AG04450 (cell line): ENCODE measurements around the gene FADS1. TPM values are rescaled to one million over a fixed set of nuclear protein-coding genes. Genes with fewer than 3 reads are reported as not detected.

Experiments
- CTCF ChIA-PET: fragments of 300-600, 350-600 bp; formaldehyde crosslinking; extraction: SDS; loops from one replicate; lab custom pipeline; 2022; ENCODE audit warnings: antibody characterized with exemption, inconsistent platforms; lab: Charles Lee
- POLR2A ChIA-PET: fragments of 350-600 bp; formaldehyde crosslinking; extraction: SDS; loops from one replicate; lab custom pipeline; 2021; ENCODE audit warnings: antibody characterized with exemption, inconsistent platforms; lab: Yijun Ruan, JAX
- DNase-seq: peaks from one replicate; pipeline ENCODE4 v3.0.0-alpha.2; 2011; ENCODE audit warnings: low read depth, low spot score
- H3K27ac ChIP-seq: one replicate; pipeline ENCODE4 v1.5.1; 2012; ENCODE audit warnings: low read depth, low read length, control low read depth
- H3K27me3 ChIP-seq: one replicate; pipeline ENCODE4 v1.6.0; 2012; ENCODE audit warnings: low read length; ENCODE audit not compliant: control insufficient read depth, insufficient read depth
- H3K4me3 ChIP-seq: 2 replicates; pipeline ENCODE4 v1.5.1; 2011; ENCODE audit warnings: mild to moderate bottlenecking, low read depth, low read length, control low read depth
- H3K9me3 ChIP-seq: 2 replicates; pipeline ENCODE4 v1.5.1; 2012; ENCODE audit warnings: low read length; ENCODE audit not compliant: control insufficient read depth, insufficient read depth
- polyA plus RNA-seq: library from polyadenylated mRNA; depleted of rRNA; stranded (reverse); fragments of >200 nt; gene quantifications from 2 replicates; pipeline ENCODE4 v1.2.3, GENCODE V29; 2011
- TF ChIP-seq, protein P1 (sequence below): IDR thresholded peaks from 2 replicates; pipeline ENCODE4 v1.5.1; 2011; ENCODE audit warnings: low read depth, low read length, control low read depth, inconsistent platforms

Gene FADS1
- polyA plus RNA-seq, 1 experiment = 50.4 TPM

- ChIA-PET CTCF (interaction anchor here (0.5 to 6.2 kb wide), 50 partner anchors 9 to 787 kb away, joined by 3 to 168 read pairs (median 5); partner anchors contain the start of genes BEST1, FADS1 and FADS2), POLR2A (interaction anchor here (0.7 to 1.5 kb wide), 9 partner anchors 18 to 311 kb away, joined by 3 to 14 read pairs (median 4); partner anchors contain the start of genes FADS1 and FADS3)
- no peak overlapping the region for H3K27ac ChIP-seq
- H3K27me3 ChIP-seq = no peaks in the 10 kb centered on the region
- TF ChIP-seq, protein P1, sequence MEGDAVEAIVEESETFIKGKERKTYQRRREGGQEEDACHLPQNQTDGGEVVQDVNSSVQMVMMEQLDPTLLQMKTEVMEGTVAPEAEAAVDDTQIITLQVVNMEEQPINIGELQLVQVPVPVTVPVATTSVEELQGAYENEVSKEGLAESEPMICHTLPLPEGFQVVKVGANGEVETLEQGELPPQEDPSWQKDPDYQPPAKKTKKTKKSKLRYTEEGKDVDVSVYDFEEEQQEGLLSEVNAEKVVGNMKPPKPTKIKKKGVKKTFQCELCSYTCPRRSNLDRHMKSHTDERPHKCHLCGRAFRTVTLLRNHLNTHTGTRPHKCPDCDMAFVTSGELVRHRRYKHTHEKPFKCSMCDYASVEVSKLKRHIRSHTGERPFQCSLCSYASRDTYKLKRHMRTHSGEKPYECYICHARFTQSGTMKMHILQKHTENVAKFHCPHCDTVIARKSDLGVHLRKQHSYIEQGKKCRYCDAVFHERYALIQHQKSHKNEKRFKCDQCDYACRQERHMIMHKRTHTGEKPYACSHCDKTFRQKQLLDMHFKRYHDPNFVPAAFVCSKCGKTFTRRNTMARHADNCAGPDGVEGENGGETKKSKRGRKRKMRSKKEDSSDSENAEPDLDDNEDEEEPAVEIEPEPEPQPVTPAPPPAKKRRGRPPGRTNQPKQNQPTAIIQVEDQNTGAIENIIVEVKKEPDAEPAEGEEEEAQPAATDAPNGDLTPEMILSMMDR = peak; percentile 87
- H3K4me3 ChIP-seq = no peak overlapping the region
- H3K9me3 ChIP-seq = no peaks in the 10 kb centered on the region; the same call in 1 of the 2 replicates
- DNase-seq = peak; percentile 82
Measured at GRCh38 chr11:61797263-61797944, 19.4 kb downstream of the FADS1 start.

DNA sequence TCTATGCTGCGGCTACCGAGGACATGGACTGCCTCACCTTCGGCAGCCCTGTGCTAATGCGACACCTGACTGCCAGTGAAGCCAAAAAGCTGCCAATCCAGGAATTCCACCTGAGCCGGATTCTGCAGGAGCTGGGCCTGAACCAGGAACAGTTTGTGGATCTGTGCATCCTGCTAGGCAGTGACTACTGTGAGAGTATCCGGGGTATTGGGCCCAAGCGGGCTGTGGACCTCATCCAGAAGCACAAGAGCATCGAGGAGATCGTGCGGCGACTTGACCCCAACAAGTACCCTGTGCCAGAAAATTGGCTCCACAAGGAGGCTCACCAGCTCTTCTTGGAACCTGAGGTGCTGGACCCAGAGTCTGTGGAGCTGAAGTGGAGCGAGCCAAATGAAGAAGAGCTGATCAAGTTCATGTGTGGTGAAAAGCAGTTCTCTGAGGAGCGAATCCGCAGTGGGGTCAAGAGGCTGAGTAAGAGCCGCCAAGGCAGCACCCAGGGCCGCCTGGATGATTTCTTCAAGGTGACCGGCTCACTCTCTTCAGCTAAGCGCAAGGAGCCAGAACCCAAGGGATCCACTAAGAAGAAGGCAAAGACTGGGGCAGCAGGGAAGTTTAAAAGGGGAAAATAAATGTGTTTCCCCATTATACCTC, 20.8 kb downstream of the FADS1 start:
- TF ChIP-seq, protein P1 = no peak
- H3K9me3 ChIP-seq = no peaks in the 10 kb centered on the region; the same call in 1 of the 2 replicates
- no peak overlapping the region for H3K27ac ChIP-seq
- DNase-seq = no peak
- ChIA-PET CTCF (interaction anchor here (0.6 to 6.2 kb wide), 14 partner anchors 8 to 754 kb away, joined by 3 to 168 read pairs (median 8); partner anchors contain the start of gene FADS1), POLR2A (no interaction called here)
- no peaks in the 10 kb centered on the region for H3K27me3 ChIP-seq
- H3K4me3 ChIP-seq = no peak overlapping the region

DNA sequence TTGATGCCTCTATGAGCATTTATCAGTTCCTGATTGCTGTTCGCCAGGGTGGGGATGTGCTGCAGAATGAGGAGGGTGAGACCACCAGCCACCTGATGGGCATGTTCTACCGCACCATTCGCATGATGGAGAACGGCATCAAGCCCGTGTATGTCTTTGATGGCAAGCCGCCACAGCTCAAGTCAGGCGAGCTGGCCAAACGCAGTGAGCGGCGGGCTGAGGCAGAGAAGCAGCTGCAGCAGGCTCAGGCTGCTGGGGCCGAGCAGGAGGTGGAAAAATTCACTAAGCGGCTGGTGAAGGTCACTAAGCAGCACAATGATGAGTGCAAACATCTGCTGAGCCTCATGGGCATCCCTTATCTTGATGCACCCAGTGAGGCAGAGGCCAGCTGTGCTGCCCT, 21.3 kb downstream of the FADS1 start:
- Histone ChIP-seq H3K9me3 (no peaks in the 10 kb centered on the region; the same call in 1 of the 2 replicates), H3K27me3 (no peaks in the 10 kb centered on the region), H3K4me3 (no peak overlapping the region), H3K27ac (no peak overlapping the region)
- no peak for DNase-seq
- POLR2A ChIA-PET = no interaction called here
- TF ChIP-seq, protein P1 = no peak
- CTCF ChIA-PET = interaction anchor here (1.6 to 6.2 kb wide), 6 partner anchors 20 to 313 kb away, joined by 5 to 168 read pairs (median 54); partner anchors contain the start of gene FADS1

DNA sequence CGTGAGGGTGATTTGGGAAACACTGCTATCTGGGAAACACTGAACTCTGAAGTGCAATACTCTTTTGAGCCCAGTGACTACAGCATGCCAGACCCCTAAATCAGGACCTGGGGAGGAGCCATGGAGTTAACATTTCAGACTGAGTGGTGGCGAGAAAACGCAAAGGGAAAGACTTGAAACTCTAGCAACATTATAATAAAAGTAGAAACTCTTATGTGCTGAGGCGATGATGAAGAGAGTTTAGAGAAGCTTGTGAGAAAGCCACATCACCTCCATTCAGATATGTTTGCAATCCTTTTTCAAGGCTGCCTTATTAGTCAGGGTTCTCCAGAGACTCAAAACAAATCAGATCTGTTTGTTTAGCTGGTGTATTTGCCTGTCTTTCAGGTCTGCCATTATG, 22.2 kb downstream of the FADS1 start:
- Histone ChIP-seq H3K27ac (no peak overlapping the region), H3K9me3 (no peaks in the 10 kb centered on the region; the same call in 1 of the 2 replicates), H3K4me3 (no peak overlapping the region), H3K27me3 (no peaks in the 10 kb centered on the region)
- CTCF ChIA-PET = interaction anchor here (6.2 kb wide), 1 partner anchor 313 kb away, joined by 168 read pairs; no protein-coding TSS in a partner anchor
- no peak for DNase-seq
- TF ChIP-seq, protein P1 = no peak
- POLR2A ChIA-PET = no interaction called here
